ENCODE measurements around the gene NR2F1-AS1. TPM values are rescaled to one million over a fixed set of nuclear protein-coding genes. Genes with fewer than 3 reads are reported as not detected.

The NR2F1-AS1 gene
- total RNA-seq, 1 experiment from 2014 or later = 24.1 TPM

- ChIA-PET POLR2A (ENCODE audit: unreplicated experiment) (interaction anchor here (0.5 to 1.4 kb wide), 4 partner anchors 22 to 274 kb away, joined by 3 to 7 read pairs (median 6); partner anchors contain the start of gene NR2F1), CTCF (interaction anchor here (0.6 to 1.5 kb wide), 11 partner anchors 13 to 718 kb away, joined by 3 to 15 read pairs (median 5); partner anchors contain the start of gene NR2F1)
These were observed 26.6 kb upstream of the NR2F1-AS1 start for GRCh38 chr5:93607367-93608258.

GRCh38 chr5:93606382-93606752 lies 25.3 kb upstream of the NR2F1-AS1 start:
- ChIA-PET POLR2A (ENCODE audit: unreplicated experiment) (no interaction called here), CTCF (interaction anchor here (1.5 kb wide), 1 partner anchor 183 kb away, joined by 14 read pairs; no protein-coding TSS in a partner anchor)
- no peaks in the 10 kb centered on the region for H3K79me2 ChIP-seq (ENCODE audit: low read length)
- peaks cover 5% of the 10 kb centered on the region for H3F3A ChIP-seq (ENCODE audit: low read length, unreplicated experiment)
- H3K9ac ChIP-seq (ENCODE audit: low read length) = no peak overlapping the region
- no peak overlapping the region for H2AFZ ChIP-seq (ENCODE audit: low read length)
- peaks cover 32% of the 10 kb centered on the region for H3K4me1 ChIP-seq (ENCODE audit: insufficient read depth, low read length)
- no peaks in the 10 kb centered on the region for H3K36me3 ChIP-seq (ENCODE audit: low read depth, low read length)
- H3K27ac ChIP-seq (ENCODE audit: low read length) = no peak overlapping the region
- no peaks in the 10 kb centered on the region for H3K9me3 ChIP-seq (ENCODE audit: low read length)
- H3K27me3 ChIP-seq (ENCODE audit: low read length) = peaks cover 16% of the 10 kb centered on the region
- no peaks in the 10 kb centered on the region for H3K9me2 ChIP-seq (replicated peaks; ENCODE audit: low read length)
- ATAC-seq (no peak), DNase-seq (no peak)
- no TSS peak for BruUV-seq (replicated peaks)
- intact Hi-C loops (cut with micrococcal nuclease) = loop anchor here (2.0 kb wide), 1 partner anchor 24 kb away; the partner anchor contains the start of gene NR2F1
- H3K4me3 ChIP-seq (ENCODE audit: low read length) = no peak overlapping the region
- no peaks in the 10 kb centered on the region for H4K20me1 ChIP-seq (ENCODE audit: low read length)
- TF ChIP-seq CTCF (conservative IDR thresholded peaks at IDR 0.05; ENCODE audit: low read depth, low read length) = no peak
- no peak for TF ChIP-seq EZH2 (IDR thresholded peaks at IDR 0.05; ENCODE audit: low read length, unreplicated experiment)
- peak overlapping the region; percentile 90; the same call in 1 of the 2 replicates for H3K4me2 ChIP-seq (ENCODE audit: low read length)

More at GRCh38 chr5:93607367-93608258, 26.6 kb upstream of the NR2F1-AS1 start:
- intact Hi-C loops (cut with micrococcal nuclease) = loop anchor here (1.0 to 2.0 kb wide), 3 partner anchors 25 to 194 kb away; partner anchors contain the start of gene NR2F1
- Histone ChIP-seq H3F3A (ENCODE audit: low read length, unreplicated experiment) (peaks cover 5% of the 10 kb centered on the region), H3K9me2 (replicated peaks; ENCODE audit: low read length) (no peaks in the 10 kb centered on the region), H4K20me1 (ENCODE audit: low read length) (no peaks in the 10 kb centered on the region), H3K9me3 (ENCODE audit: low read length) (no peaks in the 10 kb centered on the region), H3K36me3 (ENCODE audit: low read depth, low read length) (no peaks in the 10 kb centered on the region), H3K9ac (ENCODE audit: low read length) (peak overlapping the region; percentile 21; the same call in 1 of the 2 replicates), H3K4me2 (ENCODE audit: low read length) (peak overlapping the region; percentile 90), H2AFZ (ENCODE audit: low read length) (peak overlapping the region; percentile 71), H3K79me2 (ENCODE audit: low read length) (no peaks in the 10 kb centered on the region), H3K27me3 (ENCODE audit: low read length) (peaks cover 25% of the 10 kb centered on the region), H3K4me3 (ENCODE audit: low read length) (peak overlapping the region; percentile 70), H3K4me1 (ENCODE audit: insufficient read depth, low read length) (peaks cover 32% of the 10 kb centered on the region), H3K27ac (ENCODE audit: low read length) (peak overlapping the region; percentile 50)
- ATAC-seq (peak; percentile 94), DNase-seq (peak; percentile 94)
- TF ChIP-seq EZH2phosphoT487 (IDR thresholded peaks at IDR 0.05; ENCODE audit: borderline replicate concordance, low read length) (no peak), CTCF (conservative IDR thresholded peaks at IDR 0.05; ENCODE audit: low read depth, low read length) (peak; percentile 90), EZH2 (IDR thresholded peaks at IDR 0.05; ENCODE audit: low read length, unreplicated experiment) (no peak)
- BruUV-seq (replicated peaks) = TSS peak; percentile 59

Measured in PC-3 (cell line).